Kidney tubule cell (primary cell): ENCODE measurements around the gene SULT2B1.
"Not testable (repeated sequence)": the region's sequence is repeated elsewhere in the genome, so short reads cannot be mapped to it uniquely, and the experiment has no call there.

Experiments
- DNase-seq: peaks from one replicate; pipeline ENCODE4 v3.0.0-alpha.2; 2018; ENCODE audit warnings: low spot score

SULT2B1 gene

GRCh38 chr19:48618916-48619691, 67.1 kb downstream of the SULT2B1 start, which contains the start of the genes RPL18 and SPHK2:
RPL18 (minus strand) TSS chr19:48619178; CDS start chr19:48619143, 35 bp downstream.
SPHK2 (plus strand) TSS chr19:48619506; CDS start chr19:48620515, 1,009 bp downstream.
- DNase-seq: peak; percentile 100

GRCh38 chr19:48619692-48620585, 68.0 kb downstream of the SULT2B1 start:
- DNase-seq: no peak

DNA sequence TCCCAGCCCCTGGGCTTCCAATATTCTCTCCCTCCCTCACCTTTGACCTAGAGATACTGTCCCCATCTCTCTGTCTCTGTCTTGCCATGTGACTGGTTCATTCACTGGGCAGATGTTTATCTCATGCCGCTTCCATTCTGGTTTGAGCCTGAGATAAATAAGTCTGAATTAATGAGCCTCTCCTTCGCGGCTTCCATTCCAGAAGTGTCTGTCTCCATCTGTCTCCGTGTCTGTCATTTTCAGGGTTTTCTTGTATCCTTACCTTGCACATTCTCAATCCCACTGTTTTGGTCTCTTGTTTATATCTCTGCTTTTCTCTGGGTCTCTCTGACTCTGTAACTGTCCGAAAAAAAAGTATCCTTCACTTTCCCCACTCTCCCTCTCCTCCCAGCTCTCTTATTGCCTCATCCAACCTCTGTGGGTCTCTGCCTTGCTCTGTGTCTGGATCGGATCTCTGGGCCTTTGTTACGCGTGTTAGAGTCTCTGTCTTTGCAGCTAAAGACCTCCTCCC, 71.6 kb downstream of the SULT2B1 start:
- DNase-seq: no peak

- DNase-seq: peak; percentile 97
Observed at GRCh38 chr19:48624067-48624594, 72.2 kb downstream of the SULT2B1 start.

GRCh38 chr19:48624791-48625723, 73.1 kb downstream of the SULT2B1 start:
- no peak for DNase-seq

DNA sequence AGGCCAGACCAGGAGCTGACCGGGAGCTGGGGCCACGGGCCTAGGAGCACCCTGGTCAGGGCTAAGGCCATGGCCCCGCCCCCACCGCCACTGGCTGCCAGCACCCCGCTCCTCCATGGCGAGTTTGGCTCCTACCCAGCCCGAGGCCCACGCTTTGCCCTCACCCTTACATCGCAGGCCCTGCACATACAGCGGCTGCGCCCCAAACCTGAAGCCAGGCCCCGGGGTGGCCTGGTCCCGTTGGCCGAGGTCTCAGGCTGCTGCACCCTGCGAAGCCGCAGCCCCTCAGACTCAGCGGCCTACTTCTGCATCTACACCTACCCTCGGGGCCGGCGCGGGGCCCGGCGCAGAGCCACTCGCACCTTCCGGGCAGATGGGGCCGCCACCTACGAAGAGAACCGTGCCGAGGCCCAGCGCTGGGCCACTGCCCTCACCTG, 73.9 kb downstream of the SULT2B1 start:
- no peak for DNase-seq

- DNase-seq: peak; percentile 86
Observed at GRCh38 chr19:48627201-48627864, 75.4 kb downstream of the SULT2B1 start.

- DNase-seq: no peak
Observed at GRCh38 chr19:48627865-48628314, 75.9 kb downstream of the SULT2B1 start.

DNA sequence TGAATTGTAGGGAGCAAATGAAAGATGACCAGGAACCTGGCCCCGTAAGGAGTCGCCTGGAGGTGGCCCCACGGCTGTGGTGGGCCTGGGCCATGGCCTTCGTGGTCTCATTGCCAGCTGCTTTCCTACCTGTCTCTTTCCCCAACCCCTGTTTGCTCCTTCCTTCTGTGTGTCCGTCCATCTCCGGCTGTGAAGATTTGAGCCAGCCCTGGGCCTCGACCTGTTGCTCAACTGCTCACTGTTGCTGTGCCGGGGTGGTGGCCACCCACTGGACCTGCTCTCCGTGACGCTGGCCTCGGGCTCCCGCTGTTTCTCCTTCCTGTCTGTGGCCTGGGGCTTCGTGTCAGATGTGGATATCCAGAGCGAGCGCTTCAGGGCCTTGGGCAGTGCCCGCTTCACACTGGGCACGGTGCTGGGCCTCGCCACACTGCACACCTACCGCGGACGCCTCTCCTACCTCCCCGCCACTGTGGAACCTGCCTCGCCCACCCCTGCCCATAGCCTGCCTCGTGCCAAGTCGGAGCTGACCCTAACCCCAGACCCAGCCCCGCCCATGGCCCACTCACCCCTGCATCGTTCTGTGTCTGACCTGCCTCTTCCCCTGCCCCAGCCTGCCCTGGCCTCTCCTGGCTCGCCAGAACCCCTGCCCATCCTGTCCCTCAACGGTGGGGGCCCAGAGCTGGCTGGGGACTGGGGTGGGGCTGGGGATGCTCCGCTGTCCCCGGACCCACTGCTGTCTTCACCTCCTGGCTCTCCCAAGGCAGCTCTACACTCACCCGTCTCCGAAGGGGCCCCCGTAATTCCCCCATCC, 76.7 kb downstream of the SULT2B1 start:
- no peak for DNase-seq

DNA sequence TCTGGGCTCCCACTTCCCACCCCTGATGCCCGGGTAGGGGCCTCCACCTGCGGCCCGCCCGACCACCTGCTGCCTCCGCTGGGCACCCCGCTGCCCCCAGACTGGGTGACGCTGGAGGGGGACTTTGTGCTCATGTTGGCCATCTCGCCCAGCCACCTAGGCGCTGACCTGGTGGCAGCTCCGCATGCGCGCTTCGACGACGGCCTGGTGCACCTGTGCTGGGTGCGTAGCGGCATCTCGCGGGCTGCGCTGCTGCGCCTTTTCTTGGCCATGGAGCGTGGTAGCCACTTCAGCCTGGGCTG, 77.3 kb downstream of the SULT2B1 start:
- DNase-seq: no peak

GRCh38 chr19:48629599-48630295, 77.8 kb downstream of the SULT2B1 start:
- no peak for DNase-seq

GRCh38 chr19:48630296-48631063, 78.5 kb downstream of the SULT2B1 start:
- no peak for DNase-seq

DNA sequence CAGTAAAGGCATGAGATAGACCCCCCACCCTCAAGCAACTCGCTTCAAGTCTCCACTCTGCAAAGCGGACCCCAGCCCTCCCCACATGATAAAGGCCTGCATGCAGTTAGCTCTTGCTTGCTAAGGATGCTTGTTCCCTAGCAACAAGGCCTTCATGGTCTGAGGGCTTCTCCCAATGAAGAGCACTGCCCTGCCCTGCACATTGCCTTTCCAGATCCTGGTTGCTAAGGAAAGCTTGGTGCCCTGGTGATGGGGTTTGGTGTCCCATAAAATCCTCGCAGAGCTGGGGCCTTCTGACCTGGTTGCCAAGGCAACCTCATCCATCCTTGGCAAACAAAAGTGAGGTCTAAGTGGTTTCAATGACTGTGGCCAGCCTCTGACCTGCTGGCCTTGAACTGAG, 79.3 kb downstream of the SULT2B1 start:
- no peak for DNase-seq

- not testable (repeated sequence) for DNase-seq
Observed at GRCh38 chr19:48632286-48632685, 80.3 kb downstream of the SULT2B1 start.

- peak; percentile 69 for DNase-seq
Observed at GRCh38 chr19:48632692-48633147, 80.7 kb downstream of the SULT2B1 start.

GRCh38 chr19:48633148-48634035, 81.4 kb downstream of the SULT2B1 start:
- DNase-seq: no peak

DNA sequence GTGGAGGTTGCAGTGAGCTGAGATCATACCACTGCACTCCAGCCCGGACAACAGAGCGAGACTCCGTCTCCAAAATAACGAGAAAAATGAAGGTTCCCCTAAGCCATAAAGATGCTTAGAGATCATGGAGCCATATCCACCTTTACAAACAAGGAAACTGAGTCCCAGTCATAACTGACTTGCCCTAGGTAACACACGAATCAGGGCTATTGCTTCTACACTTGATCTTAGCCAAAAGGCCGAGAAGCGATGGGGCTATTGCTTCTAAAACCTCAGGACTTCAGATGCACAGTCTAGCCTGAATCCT, 82.0 kb downstream of the SULT2B1 start:
- DNase-seq: no peak
